ENCODE measurements around the gene MOGAT2.
"Not testable (repeated sequence)": the region's sequence is repeated elsewhere in the genome, so short reads cannot be mapped to it uniquely, and the experiment has no call there.

DNA sequence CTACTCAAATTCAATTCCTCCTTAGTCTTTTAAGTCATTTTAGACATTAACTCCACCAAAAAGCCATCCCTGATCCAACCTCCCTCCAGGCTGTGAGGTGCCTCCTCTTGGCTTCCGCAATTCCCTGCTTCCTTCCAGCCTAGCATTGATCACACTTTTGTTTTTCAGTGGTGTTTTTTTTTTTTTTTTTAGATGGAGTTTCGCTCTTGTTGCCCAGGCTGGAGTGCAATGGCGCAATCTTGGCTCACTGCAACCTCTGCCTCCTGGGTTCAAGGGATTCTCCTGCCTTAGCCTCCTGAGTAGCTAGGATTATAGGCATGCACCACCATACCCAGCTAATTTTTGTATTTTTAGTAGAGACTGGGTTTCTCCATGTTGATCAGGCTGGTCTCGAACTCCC lies 25.5 kb downstream of the MOGAT2 start:
- TF ChIP-seq, protein P1, sequence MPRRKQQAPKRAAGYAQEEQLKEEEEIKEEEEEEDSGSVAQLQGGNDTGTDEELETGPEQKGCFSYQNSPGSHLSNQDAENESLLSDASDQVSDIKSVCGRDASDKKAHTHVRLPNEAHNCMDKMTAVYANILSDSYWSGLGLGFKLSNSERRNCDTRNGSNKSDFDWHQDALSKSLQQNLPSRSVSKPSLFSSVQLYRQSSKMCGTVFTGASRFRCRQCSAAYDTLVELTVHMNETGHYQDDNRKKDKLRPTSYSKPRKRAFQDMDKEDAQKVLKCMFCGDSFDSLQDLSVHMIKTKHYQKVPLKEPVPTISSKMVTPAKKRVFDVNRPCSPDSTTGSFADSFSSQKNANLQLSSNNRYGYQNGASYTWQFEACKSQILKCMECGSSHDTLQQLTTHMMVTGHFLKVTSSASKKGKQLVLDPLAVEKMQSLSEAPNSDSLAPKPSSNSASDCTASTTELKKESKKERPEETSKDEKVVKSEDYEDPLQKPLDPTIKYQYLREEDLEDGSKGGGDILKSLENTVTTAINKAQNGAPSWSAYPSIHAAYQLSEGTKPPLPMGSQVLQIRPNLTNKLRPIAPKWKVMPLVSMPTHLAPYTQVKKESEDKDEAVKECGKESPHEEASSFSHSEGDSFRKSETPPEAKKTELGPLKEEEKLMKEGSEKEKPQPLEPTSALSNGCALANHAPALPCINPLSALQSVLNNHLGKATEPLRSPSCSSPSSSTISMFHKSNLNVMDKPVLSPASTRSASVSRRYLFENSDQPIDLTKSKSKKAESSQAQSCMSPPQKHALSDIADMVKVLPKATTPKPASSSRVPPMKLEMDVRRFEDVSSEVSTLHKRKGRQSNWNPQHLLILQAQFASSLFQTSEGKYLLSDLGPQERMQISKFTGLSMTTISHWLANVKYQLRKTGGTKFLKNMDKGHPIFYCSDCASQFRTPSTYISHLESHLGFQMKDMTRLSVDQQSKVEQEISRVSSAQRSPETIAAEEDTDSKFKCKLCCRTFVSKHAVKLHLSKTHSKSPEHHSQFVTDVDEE (CRISPR knock-in tag; IDR thresholded peaks at IDR 0.05), result not testable (repeated sequence)
- not testable (repeated sequence) for TF ChIP-seq PATZ1 (CRISPR knock-in tag; IDR thresholded peaks at IDR 0.05; ENCODE audit: borderline replicate concordance); RARB (CRISPR knock-in tag; IDR thresholded peaks at IDR 0.05); ARNTL (CRISPR knock-in tag; IDR thresholded peaks at IDR 0.05; ENCODE audit: borderline replicate concordance, low read depth); ZNF70 (CRISPR knock-in tag; IDR thresholded peaks at IDR 0.05); ZFP30 (CRISPR knock-in tag; IDR thresholded peaks at IDR 0.05); PPARA (CRISPR knock-in tag; IDR thresholded peaks at IDR 0.05; ENCODE audit: borderline replicate concordance); ESRRG (CRISPR knock-in tag; IDR thresholded peaks at IDR 0.05); TOX (CRISPR knock-in tag; IDR thresholded peaks at IDR 0.05; ENCODE audit: borderline replicate concordance); TCF4 (CRISPR knock-in tag; IDR thresholded peaks at IDR 0.05; ENCODE audit: borderline replicate concordance); ZC3H10 (CRISPR knock-in tag; IDR thresholded peaks at IDR 0.05); GLIS3 (CRISPR knock-in tag; IDR thresholded peaks at IDR 0.05); SNAI2 (CRISPR knock-in tag; IDR thresholded peaks at IDR 0.05)
- TF ChIP-seq, protein P2, sequence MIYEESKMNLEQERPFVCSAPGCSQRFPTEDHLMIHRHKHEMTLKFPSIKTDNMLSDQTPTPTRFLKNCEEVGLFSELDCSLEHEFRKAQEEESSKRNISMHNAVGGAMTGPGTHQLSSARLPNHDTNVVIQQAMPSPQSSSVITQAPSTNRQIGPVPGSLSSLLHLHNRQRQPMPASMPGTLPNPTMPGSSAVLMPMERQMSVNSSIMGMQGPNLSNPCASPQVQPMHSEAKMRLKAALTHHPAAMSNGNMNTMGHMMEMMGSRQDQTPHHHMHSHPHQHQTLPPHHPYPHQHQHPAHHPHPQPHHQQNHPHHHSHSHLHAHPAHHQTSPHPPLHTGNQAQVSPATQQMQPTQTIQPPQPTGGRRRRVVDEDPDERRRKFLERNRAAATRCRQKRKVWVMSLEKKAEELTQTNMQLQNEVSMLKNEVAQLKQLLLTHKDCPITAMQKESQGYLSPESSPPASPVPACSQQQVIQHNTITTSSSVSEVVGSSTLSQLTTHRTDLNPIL (CRISPR knock-in tag; IDR thresholded peaks at IDR 0.05; ENCODE audit: low read depth), result not testable (repeated sequence)

Measured in SK-N-SH treated with all-trans-retinoic acid at 6 μM for 48 hours (cell line).